K562 (cell line): ENCODE results near the gene GRB10. TPM values are rescaled to one million over a fixed set of nuclear protein-coding genes. Genes with fewer than 3 reads are reported as not detected.

ENCODE experiments used
- ATAC-seq: fragments of 200-7000 bp; cut with Tn5 transposase; 3 replicates; pipeline ENCODE4 v1.9.1; 2020; ENCODE audit warnings: moderate library complexity
- BruUV-seq: library from RNA; stranded (reverse); fragments of 400-500 nt; replicated peaks from 2 replicates; lab custom pipeline; 2021; lab: Mats Ljungman, UMichigan
- CTCF ChIA-PET: fragments of 300-600 bp; formaldehyde crosslinking; extraction: SDS; loops from one replicate; lab custom pipeline; 2021; ENCODE audit warnings: low intra/inter-chr PET ratio; lab: Yijun Ruan, JAX
- POLR2A ChIA-PET: fragments of 300-600, 350-650 bp; sonication (Branson Sonifier 250); formaldehyde crosslinking; extraction: SDS; loops from one replicate; lab custom pipeline; 2021; ENCODE audit warnings: antibody characterized with exemption, inconsistent platforms; lab: Yijun Ruan, JAX
- DNase-seq, 4 experiments: peaks; one replicate each; pipeline versions ENCODE4 v3.0.0 to v3.0.0-alpha.2; 2011 to 2018; ENCODE audit warnings: low spot score in 3 of 4, mixed read lengths in 3 of 4; ENCODE audit errors: extremely low read depth in 1 of 4
- FAIRE-seq: peaks from 2 replicates; lab custom pipeline; 2011; peaks lifted over from hg19 to GRCh38; lab: Jason Lieb, UNC
- H2AFZ ChIP-seq: 2 replicates; pipeline ENCODE4 v1.6.0; 2011; ENCODE audit warnings: low read depth, low read length, control low read depth, inconsistent platforms
- H3K27ac ChIP-seq: fragments of 200-600 bp; 3 replicates; pipeline ENCODE4 v1.8.0; 2011; ENCODE audit warnings: low read depth, mild to moderate bottlenecking, control low read depth, inconsistent platforms, low read length, moderate library complexity, mixed read lengths; ENCODE audit errors: extremely low read depth
- H3K27me3 ChIP-seq, 2 experiments: fragments of 300-600 bp in 1 of 2; 2 replicates in 1 of 2; 3 replicates in 1 of 2; pipeline versions ENCODE4 v1.6.0 to v1.8.0; 2011; ENCODE audit warnings: inconsistent platforms in 2 of 2, low read length in 2 of 2, mild to moderate bottlenecking in 1 of 2, mixed read lengths in 1 of 2, moderate library complexity in 1 of 2; ENCODE audit not compliant: control insufficient read depth in 2 of 2, insufficient read depth in 2 of 2
- H3K36me3 ChIP-seq: fragments of 300-600 bp; 3 replicates; pipeline ENCODE4 v1.8.0; 2011; ENCODE audit warnings: mild to moderate bottlenecking, low read length, inconsistent platforms; ENCODE audit not compliant: control insufficient read depth, insufficient read depth
- H3K4me1 ChIP-seq, 2 experiments: fragments of 200-600 bp in 1 of 2; replicated peaks in 1 of 2; 2 replicates in 1 of 2; 3 replicates in 1 of 2; pipeline versions ENCODE4 v1.5.1 to v1.8.0; 2011; ENCODE audit warnings: inconsistent platforms in 2 of 2, low read length in 2 of 2, mild to moderate bottlenecking in 1 of 2, mixed read lengths in 1 of 2, moderate library complexity in 1 of 2; ENCODE audit not compliant: control insufficient read depth in 2 of 2, insufficient read depth in 2 of 2
- H3K4me2 ChIP-seq: 2 replicates; pipeline ENCODE4 v1.6.1; 2011; ENCODE audit warnings: low read length, control low read depth, inconsistent platforms, mixed read lengths; ENCODE audit not compliant: insufficient read depth
- H3K4me3 ChIP-seq: fragments of 200-600 bp; sonication (generic), shearing (Covaris generic); 2 replicates; pipeline ENCODE4 v1.5.1; 2016; ENCODE audit warnings: control low read depth, inconsistent platforms
- H3K79me2 ChIP-seq: fragments of 200-600 bp; 3 replicates; pipeline ENCODE4 v1.8.0; 2011; ENCODE audit warnings: low read length, inconsistent platforms; ENCODE audit not compliant: control insufficient read depth, insufficient read depth
- H3K9ac ChIP-seq, 2 experiments: 2 replicates each; pipeline versions ENCODE4 v1.6.0 to v1.6.1; 2011; ENCODE audit warnings: low read depth in 2 of 2, low read length in 2 of 2, control low read depth in 1 of 2, inconsistent platforms in 1 of 2, mild to moderate bottlenecking in 1 of 2, mixed read lengths in 1 of 2; ENCODE audit not compliant: insufficient read depth in 1 of 2
- H3K9me1 ChIP-seq: one replicate; pipeline ENCODE4 v1.6.0; 2011; ENCODE audit warnings: inconsistent platforms, mild to moderate bottlenecking, low read length, moderate library complexity; ENCODE audit not compliant: control insufficient read depth, insufficient read depth
- H3K9me3 ChIP-seq: replicated peaks from 2 replicates; pipeline ENCODE4 v1.5.1; 2011; ENCODE audit warnings: low read depth, low read length, inconsistent platforms; ENCODE audit not compliant: control insufficient read depth, insufficient read depth
- H4K20me1 ChIP-seq: replicated peaks from 2 replicates; pipeline ENCODE4 v1.6.1; 2011; ENCODE audit warnings: low read length, inconsistent platforms, mixed read lengths; ENCODE audit not compliant: control insufficient read depth, insufficient read depth
- TSHZ1 ChIP-seq: fragments of 250-450 bp; sonication (Bioruptor Pico); IDR thresholded peaks from 2 replicates; pipeline ENCODE4 v1.4.0; 2020; ENCODE audit warnings: mild to moderate bottlenecking, moderate library complexity
- ZNF23 ChIP-seq: fragments of 250-450 bp; sonication (Bioruptor Pico); IDR thresholded peaks from 2 replicates; pipeline ENCODE4 v1.4.0; 2020; ENCODE audit warnings: mild to moderate bottlenecking
- ZNF282 ChIP-seq: sonication (generic); formaldehyde crosslinking; IDR thresholded peaks from 2 replicates; pipeline ENCODE4 v1.8.1; 2023; ENCODE audit warnings: missing genetic modification reagents
- WGBS: fragments of 100-300 bp; shearing (Covaris generic); methylation state at CpG from one replicate; pipeline ENCODE4 v1.1.6; 2016; ENCODE audit warnings: low coverage, mixed read lengths; ENCODE audit not compliant: insufficient coverage; ENCODE audit errors: missing lambda C conversion rate; 5-methylcytosine and 5-hydroxymethylcytosine counted together
- in situ Hi-C: fragments of 300-500 bp; cut with MboI; formaldehyde crosslinking; loops from 4 replicates; pipeline ENCODE4 v1.15.0; 2018; ENCODE audit warnings: inconsistent platforms, mixed read lengths
- intact Hi-C: fragments of 100-400 bp; cut with micrococcal nuclease; formaldehyde crosslinking; loops from 2 replicates; pipeline ENCODE4 v1.14.2; 2022
- polyA plus RNA-seq, 8 experiments: library from polyadenylated mRNA; depleted of rRNA in 4 of 8; stranded (reverse) in 5 of 8; unstranded in 3 of 8; fragments of >200 nt; fragmentation: Nextera tagmentation in 2 of 8; fragmentation: Illumina TruSeq in 1 of 8; extraction: Ambion mirVana in 2 of 8; extraction: Trizol in 1 of 8; gene quantifications; 2 replicates each; pipeline versions ENCODE4 v1.2.1 to v1.2.3, GENCODE V29; 2011 to 2014; ENCODE audit warnings: inconsistent platforms in 1 of 8, missing spikeins in 1 of 8
- total RNA-seq, 7 experiments: library from RNA; depleted of rRNA in 6 of 7; stranded (reverse); fragments of >200 nt in 6 of 7; fragmentation: Illumina TruSeq in 2 of 7; extraction: Trizol in 2 of 7; gene quantifications; 2 replicates each; pipeline versions ENCODE4 v1.2.1 to v1.2.3, GENCODE V29; 2011 to 2021; ENCODE audit warnings: low replicate concordance in 1 of 7

The GRB10 gene
- total and polyA plus RNA-seq, 9 of the 15 experiments (the other 6 are each of a cell fraction or from before 2014, with no cell fraction given): 8.9 to 88.5 (median 40.7) TPM

- Histone ChIP-seq H3K27ac (no peak overlapping the region), H2AFZ (no peak overlapping the region), H3K27me3 (no peaks in the 10 kb centered on the region; a peak in 1 of 5 replicates), H4K20me1 (peaks cover 28% of the 10 kb centered on the region), H3K79me2 (peaks cover 74% of the 10 kb centered on the region), H3K4me2 (peak overlapping the region; percentile 84)
- BruUV-seq: no TSS peak
- no peak for ATAC-seq
- intact Hi-C loops: loop anchor here (5.0 kb wide), 1 partner anchor 63 kb away; no protein-coding TSS in a partner anchor
- CTCF ChIA-PET: no interaction called here
- no peak for FAIRE-seq
- TF ChIP-seq ZNF23 (CRISPR knock-in tag): no peak
- TF ChIP-seq TSHZ1 (CRISPR knock-in tag): no peak
- no peak for TF ChIP-seq ZNF282
- TF ChIP-seq, all 486 proteins: peak for 0
- Histone ChIP-seq H3K36me3 (peaks cover 5% of the 10 kb centered on the region; the same call in 1 of the 3 replicates), H3K9me1 (peaks cover 7% of the 10 kb centered on the region), H3K4me3 (peak overlapping the region; percentile 69), H3K9ac (peak overlapping the region; percentile 68 to 91; a peak in 3 of 4 replicates), H3K9me3 (no peaks in the 10 kb centered on the region), H3K4me1 (peaks cover 19 to 28% of the 10 kb centered on the region in 2 experiments; a peak in 4 of 5 replicates)
- POLR2A ChIA-PET: interaction anchor here (0.7 to 2.6 kb wide), 8 partner anchors 10 to 78 kb away, joined by 3 to 15 read pairs (median 4); no protein-coding TSS in a partner anchor
- WGBS: 46% methylated on average over 9 of the region's 9 CpGs
- no peak for DNase-seq
- in situ Hi-C loops: no loop called here
Measured at GRCh38 chr7:50790381-50790780, 7.7 kb upstream of the GRB10 start.
